Gastroesophageal sphincter (tissue), 4 donors: ENCODE measurements around the gene MMS22L. TPM values are rescaled to one million over a fixed set of nuclear protein-coding genes. Genes with fewer than 3 reads are reported as not detected.

Experiments
- ATAC-seq: fragments of 150-250 bp; one replicate; pipeline ENCODE4 v1.9.1; 2016; ENCODE audit warnings: mild to moderate bottlenecking, moderate library complexity
- H3K27ac ChIP-seq, 4 donors: fragments of 200-600 bp; sonication (generic) in 3 of 4; 1 replicate in 3 of 4; 2 replicates in 1 of 4; pipeline ENCODE4 v1.5.1; 2016 to 2019
- H3K27me3 ChIP-seq: fragments of 200-600 bp; sonication (generic); one replicate; pipeline ENCODE4 v1.5.1; 2019
- H3K36me3 ChIP-seq, 2 donors: fragments of 200-600 bp; sonication (generic); one replicate each; pipeline ENCODE4 v1.5.1; 2019; ENCODE audit warnings: control low read depth in 1 of 2
- H3K4me1 ChIP-seq, 3 donors: fragments of 200-600 bp; sonication (generic); 1 replicate in 2 of 3; 2 replicates in 1 of 3; pipeline ENCODE4 v1.5.1; 2016 to 2019; ENCODE audit warnings: control low read depth in 2 of 3
- H3K4me3 ChIP-seq, 2 donors: fragments of 200-600 bp; sonication (generic); one replicate each; pipeline ENCODE4 v1.5.1; 2019; ENCODE audit warnings: mild to moderate bottlenecking in 1 of 2, moderate library complexity in 1 of 2
- H3K9me3 ChIP-seq, 3 donors: fragments of 200-600 bp; sonication (generic); one replicate each; pipeline ENCODE4 v1.5.1; 2017 to 2019; ENCODE audit warnings: control low read depth in 2 of 3
- EP300 ChIP-seq: sonication (generic); formaldehyde crosslinking; IDR thresholded peaks from one replicate; pipeline ENCODE4 v1.6.1; 2017; ENCODE audit warnings: antibody characterized with exemption, mild to moderate bottlenecking
- POLR2A ChIP-seq, 2 donors: fragments of 450-650 bp; IDR thresholded peaks; one replicate each; pipeline ENCODE4 v1.6.1; 2017; ENCODE audit warnings: antibody characterized with exemption in 2 of 2, mild to moderate bottlenecking in 2 of 2, moderate library complexity in 1 of 2
- POLR2AphosphoS5 ChIP-seq: sonication (generic); formaldehyde crosslinking; IDR thresholded peaks from one replicate; pipeline ENCODE4 v1.6.1; 2017; ENCODE audit warnings: antibody characterized with exemption
- WGBS, 2 donors: methylation state at CpG; one replicate each; pipeline ENCODE4 v1.1.5; 2018; ENCODE audit warnings: low coverage in 1 of 2; 5-methylcytosine and 5-hydroxymethylcytosine counted together
- total RNA-seq, 4 donors: library from RNA; depleted of rRNA; stranded (reverse); fragments of >200 nt; gene quantifications; one replicate each; pipeline ENCODE4 v1.1.0, GENCODE V29; 2016
- TF ChIP-seq, protein P1 (sequence below), 4 experiments: fragments of 200-600 bp in 2 of 4; fragments of 450-650 bp in 2 of 4; sonication (generic) in 1 of 4; IDR thresholded peaks; one replicate each; pipeline ENCODE4 v1.5.1; 2017 to 2019; ENCODE audit warnings: antibody characterized with exemption in 4 of 4, mild to moderate bottlenecking in 2 of 4, moderate library complexity in 2 of 4

MMS22L gene
- total RNA-seq, 4 donors from 2014 or later = 3.7 to 21.8 (median 4.3) TPM

DNA sequence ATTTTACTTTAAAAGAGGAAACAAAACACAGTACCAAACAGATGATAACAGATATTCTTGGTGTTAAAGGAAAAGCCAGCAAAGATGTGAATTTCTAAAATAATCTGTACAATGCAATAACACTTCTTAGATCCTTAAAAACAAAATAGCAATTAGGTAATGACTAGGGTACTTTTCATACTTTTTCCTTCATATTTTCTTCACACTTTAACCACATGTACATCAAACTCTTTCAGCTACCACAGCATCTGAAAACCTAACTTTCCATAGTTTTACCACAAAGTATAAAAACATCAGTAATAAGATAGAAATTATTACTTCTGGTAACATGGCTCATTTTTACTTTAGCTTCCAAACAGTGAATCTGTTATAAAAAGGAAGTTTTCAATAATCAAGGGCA is 141.3 kb downstream of the MMS22L start:
- Histone ChIP-seq H3K27me3 (no peaks in the 10 kb centered on the region), H3K27ac (no peak overlapping the region), H3K4me1 (peaks cover 0 to 10% (median 0%) of the 10 kb centered on the region in 3 donors), H3K9me3 (no peaks in the 10 kb centered on the region), H3K36me3 (no peaks in the 10 kb centered on the region), H3K4me3 (no peak overlapping the region)
- ATAC-seq = no peak
- TF ChIP-seq, protein P1, sequence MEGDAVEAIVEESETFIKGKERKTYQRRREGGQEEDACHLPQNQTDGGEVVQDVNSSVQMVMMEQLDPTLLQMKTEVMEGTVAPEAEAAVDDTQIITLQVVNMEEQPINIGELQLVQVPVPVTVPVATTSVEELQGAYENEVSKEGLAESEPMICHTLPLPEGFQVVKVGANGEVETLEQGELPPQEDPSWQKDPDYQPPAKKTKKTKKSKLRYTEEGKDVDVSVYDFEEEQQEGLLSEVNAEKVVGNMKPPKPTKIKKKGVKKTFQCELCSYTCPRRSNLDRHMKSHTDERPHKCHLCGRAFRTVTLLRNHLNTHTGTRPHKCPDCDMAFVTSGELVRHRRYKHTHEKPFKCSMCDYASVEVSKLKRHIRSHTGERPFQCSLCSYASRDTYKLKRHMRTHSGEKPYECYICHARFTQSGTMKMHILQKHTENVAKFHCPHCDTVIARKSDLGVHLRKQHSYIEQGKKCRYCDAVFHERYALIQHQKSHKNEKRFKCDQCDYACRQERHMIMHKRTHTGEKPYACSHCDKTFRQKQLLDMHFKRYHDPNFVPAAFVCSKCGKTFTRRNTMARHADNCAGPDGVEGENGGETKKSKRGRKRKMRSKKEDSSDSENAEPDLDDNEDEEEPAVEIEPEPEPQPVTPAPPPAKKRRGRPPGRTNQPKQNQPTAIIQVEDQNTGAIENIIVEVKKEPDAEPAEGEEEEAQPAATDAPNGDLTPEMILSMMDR (IDR thresholded peaks at IDR 0.05) = no peak
- TF ChIP-seq POLR2AphosphoS5 (no peak), POLR2A (IDR thresholded peaks at IDR 0.05) (no peak), EP300 (no peak)

DNA sequence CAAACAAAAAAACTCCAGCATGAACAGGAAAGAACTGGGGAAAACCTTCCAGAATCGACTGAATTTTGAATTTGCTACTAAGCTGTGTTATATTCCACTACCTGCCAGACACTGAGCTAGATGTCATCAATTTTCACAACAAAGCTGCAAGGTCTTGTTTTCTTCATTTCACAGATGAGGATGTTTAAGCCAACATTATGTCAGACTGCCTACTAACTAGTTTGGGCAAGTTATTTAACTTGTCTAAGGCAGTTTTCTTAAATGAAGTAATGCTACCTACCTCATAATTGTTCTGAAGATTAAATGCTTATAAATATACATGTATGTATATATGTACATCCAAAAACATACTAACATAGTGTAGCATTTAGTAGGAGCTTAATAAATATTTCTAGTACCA is 144.4 kb downstream of the MMS22L start:
- no peak for ATAC-seq
- no peak overlapping the region for H3K4me3 ChIP-seq
- no peaks in the 10 kb centered on the region for H3K36me3 ChIP-seq
- WGBS, 2 donors = 92 to 100% methylated on average over 1 of the region's 1 CpG
- H3K4me1 ChIP-seq = no peaks in the 10 kb centered on the region
- H3K27me3 ChIP-seq = no peaks in the 10 kb centered on the region
- TF ChIP-seq, protein P1 (IDR thresholded peaks at IDR 0.05) = no peak
- TF ChIP-seq EP300 (no peak), POLR2AphosphoS5 (no peak), POLR2A (IDR thresholded peaks at IDR 0.05) (no peak)
- no peaks in the 10 kb centered on the region for H3K9me3 ChIP-seq
- no peak overlapping the region for H3K27ac ChIP-seq

DNA sequence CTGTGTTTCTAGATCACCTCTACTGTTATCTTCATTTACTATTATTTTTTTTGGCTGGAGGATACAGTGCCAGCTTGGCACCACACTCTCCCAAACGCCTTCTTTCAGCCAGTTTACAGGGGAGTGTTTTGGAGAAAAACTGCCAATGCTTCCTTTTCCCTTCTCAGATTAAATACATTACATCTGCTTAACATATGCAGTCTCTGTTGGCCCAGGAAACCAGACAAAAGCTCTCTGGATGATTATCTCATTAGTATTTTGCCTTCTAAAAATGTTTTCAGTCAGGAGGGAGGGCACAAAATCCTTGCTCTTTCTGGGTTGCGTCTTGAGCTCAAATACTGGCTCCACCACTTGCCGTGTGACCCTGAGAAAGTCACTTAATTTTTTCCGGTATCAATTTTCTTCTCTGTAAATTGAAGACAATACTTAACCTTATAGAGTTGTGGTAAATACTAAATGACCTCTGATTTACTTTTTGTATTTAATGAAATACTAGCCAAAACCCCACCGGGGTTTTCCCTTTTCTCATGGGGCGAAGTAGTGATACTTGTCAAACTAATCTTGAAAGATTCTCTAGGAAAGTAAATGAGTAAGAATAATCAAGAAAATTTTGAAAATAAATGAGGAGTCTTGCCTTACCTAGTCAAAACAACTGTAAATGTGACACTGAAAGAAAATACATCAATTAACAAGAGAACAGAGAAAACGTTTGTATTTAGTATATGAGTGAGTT is 146.2 kb downstream of the MMS22L start:
- WGBS, 2 donors = 61 to 76% methylated on average over 7 of the region's 7 CpGs

GRCh38 chr6:97133067-97133466 is 149.9 kb downstream of the MMS22L start:
- 78% methylated on average over 1 of the region's 1 CpG; no CpG with 5 or more reads in 1 of the 2 donors for WGBS, 2 donors
- no peak for ATAC-seq
- H3K9me3 ChIP-seq = no peaks in the 10 kb centered on the region

More for the DNA sequence above, 146.2 kb downstream of the MMS22L start:
- Histone ChIP-seq H3K4me1 (no peaks in the 10 kb centered on the region), H3K27me3 (no peaks in the 10 kb centered on the region), H3K27ac (no peak overlapping the region), H3K4me3 (no peak overlapping the region), H3K36me3 (no peaks in the 10 kb centered on the region), H3K9me3 (no peaks in the 10 kb centered on the region)
- TF ChIP-seq EP300 = no peak
- no peak for TF ChIP-seq POLR2AphosphoS5
- TF ChIP-seq, protein P1 (IDR thresholded peaks at IDR 0.05) = no peak
- no peak for TF ChIP-seq POLR2A (IDR thresholded peaks at IDR 0.05)
- ATAC-seq = no peak

More at GRCh38 chr6:97133067-97133466, 149.9 kb downstream of the MMS22L start:
- no peaks in the 10 kb centered on the region for H3K27me3 ChIP-seq
- no peaks in the 10 kb centered on the region for H3K36me3 ChIP-seq
- no peak overlapping the region for H3K27ac ChIP-seq
- no peaks in the 10 kb centered on the region for H3K4me1 ChIP-seq
- H3K4me3 ChIP-seq = no peak overlapping the region
- no peak for TF ChIP-seq POLR2A (IDR thresholded peaks at IDR 0.05)
- TF ChIP-seq, protein P1 (IDR thresholded peaks at IDR 0.05) = no peak
- no peak for TF ChIP-seq EP300
- TF ChIP-seq POLR2AphosphoS5 = no peak
